A549 (cell line): ENCODE measurements around the gene SOCS7. TPM values are rescaled to one million over a fixed set of nuclear protein-coding genes. Genes with fewer than 3 reads are reported as not detected.

ENCODE experiments used
- ATAC-seq, 2 experiments: fragments of 200-7000 bp in 1 of 2; fragments of >200 bp in 1 of 2; cut with Nextera tagmentation in 1 of 2; cut with Tn5 transposase in 1 of 2; 3 replicates each; pipeline versions ENCODE4 v1.8.0 to v1.9.1; 2018 to 2020; ENCODE audit warnings: mild to moderate bottlenecking in 1 of 2, moderate library complexity in 1 of 2
- CTCF ChIA-PET: fragments of 300-600 bp; sonication (Branson Sonifier 250); formaldehyde crosslinking; extraction: SDS; loops from one replicate; lab custom pipeline; 2021; ENCODE audit warnings: antibody characterized with exemption, inconsistent platforms; lab: Yijun Ruan, JAX
- POLR2A ChIA-PET: fragments of 350-600 bp; formaldehyde crosslinking; extraction: SDS; loops from one replicate; lab custom pipeline; 2021; ENCODE audit warnings: antibody characterized with exemption, inconsistent platforms; lab: Yijun Ruan, JAX
- DNase-seq, 2 experiments: peaks; one replicate each; pipeline versions ENCODE4 v3.0.0 to v3.0.0-alpha.2; 2011 to 2016; ENCODE audit warnings: low read depth in 1 of 2, low spot score in 1 of 2
- FAIRE-seq: peaks from 2 replicates; lab custom pipeline; 2011; peaks lifted over from hg19 to GRCh38; lab: Jason Lieb, UNC
- H3K27ac ChIP-seq, 2 experiments: fragments of >200 bp; sonication (Bioruptor Twin); formaldehyde crosslinking; 3 replicates each; pipeline ENCODE4 v1.5.1; 2016 to 2017
- H3K4me1 ChIP-seq: fragments of >200 bp; sonication (Bioruptor Twin); formaldehyde crosslinking; 3 replicates; pipeline ENCODE4 v1.6.1; 2016
- H3K4me2 ChIP-seq: fragments of >200 bp; sonication (Bioruptor Twin); formaldehyde crosslinking; 3 replicates; pipeline ENCODE4 v1.6.1; 2016
- H3K4me3 ChIP-seq: fragments of >200 bp; sonication (Bioruptor Twin); formaldehyde crosslinking; 3 replicates; pipeline ENCODE4 v1.5.1; 2016
- H3K9me3 ChIP-seq: fragments of >200 bp; sonication (Bioruptor Twin); formaldehyde crosslinking; 3 replicates; pipeline ENCODE4 v1.6.1; 2016
- CHD4 ChIP-seq: fragments of 200-600 bp; sonication (generic); IDR thresholded peaks from 2 replicates; pipeline ENCODE4 v1.6.1; 2016; ENCODE audit warnings: antibody characterized with exemption, mild to moderate bottlenecking, borderline replicate concordance
- CTCF ChIP-seq: fragments of >200 bp; sonication (Bioruptor Twin); formaldehyde crosslinking; IDR thresholded peaks from 3 replicates; pipeline ENCODE4 v1.5.1; 2016
- EHMT2 ChIP-seq: fragments of 200-600 bp; sonication (generic); IDR thresholded peaks from 2 replicates; pipeline ENCODE4 v1.6.1; 2016; ENCODE audit warnings: antibody characterized with exemption, low read depth, mild to moderate bottlenecking, moderate library complexity
- FOSB ChIP-seq: fragments of 250-450 bp; sonication (Bioruptor Pico); IDR thresholded peaks from 2 replicates; pipeline ENCODE4 v1.5.0; 2020; ENCODE audit warnings: mild to moderate bottlenecking, moderate library complexity
- FOSL2 ChIP-seq, 2 experiments: fragments of 450-650 bp in 1 of 2; fragments of >200 bp in 1 of 2; sonication (Bioruptor Twin) in 1 of 2; formaldehyde crosslinking; IDR thresholded peaks; 2 replicates each; pipeline versions ENCODE4 v1.5.0 to v1.6.1; 2016 to 2020; ENCODE audit warnings: mild to moderate bottlenecking in 1 of 2, moderate library complexity in 1 of 2
- GATA3 ChIP-seq: IDR thresholded peaks from 2 replicates; pipeline ENCODE4 v1.6.1; 2012; ENCODE audit warnings: borderline replicate concordance
- HDAC2 ChIP-seq: fragments of 200-600 bp; sonication (generic); IDR thresholded peaks from 2 replicates; pipeline ENCODE4 v1.6.1; 2016
- HEYL ChIP-seq: fragments of 250-450 bp; sonication (Bioruptor Pico); IDR thresholded peaks from 2 replicates; pipeline ENCODE4 v1.8.0; 2021; ENCODE audit warnings: mild to moderate bottlenecking, moderate library complexity
- JUN ChIP-seq, 2 experiments: fragments of >200 bp; sonication (Bioruptor Twin); formaldehyde crosslinking; IDR thresholded peaks; 2 replicates in 1 of 2; 3 replicates in 1 of 2; pipeline ENCODE4 v1.6.1; 2016 to 2017
- KDM5A ChIP-seq: fragments of 200-600 bp; sonication (generic); IDR thresholded peaks from 2 replicates; pipeline ENCODE4 v1.6.1; 2016; ENCODE audit warnings: antibody characterized with exemption, mild to moderate bottlenecking
- MAX ChIP-seq: IDR thresholded peaks from 2 replicates; pipeline ENCODE4 v1.6.1; 2012
- PBX3 ChIP-seq: IDR thresholded peaks from 2 replicates; pipeline ENCODE4 v1.6.1; 2012
- RAD21 ChIP-seq, 2 experiments: fragments of >200 bp in 1 of 2; sonication (Bioruptor Twin) in 1 of 2; formaldehyde crosslinking in 1 of 2; IDR thresholded peaks in 1 of 2; conservative IDR thresholded peaks in 1 of 2; 2 replicates in 1 of 2; 3 replicates in 1 of 2; pipeline ENCODE4 v1.6.1; 2012 to 2018; ENCODE audit warnings: inconsistent platforms in 1 of 2
- REST ChIP-seq: fragments of 200-600 bp; sonication (generic); IDR thresholded peaks from 2 replicates; pipeline ENCODE4 v1.6.1; 2016; ENCODE audit warnings: antibody characterized with exemption, mild to moderate bottlenecking, moderate library complexity
- RFX5 ChIP-seq: fragments of 450-650 bp; IDR thresholded peaks from 2 replicates; pipeline ENCODE4 v1.7.1; 2014; ENCODE audit warnings: antibody characterized with exemption, mild to moderate bottlenecking, moderate library complexity
- SMC3 ChIP-seq: fragments of >200 bp; sonication (Bioruptor Twin); formaldehyde crosslinking; IDR thresholded peaks from 3 replicates; pipeline ENCODE4 v1.6.1; 2018; ENCODE audit warnings: inconsistent platforms
- SREBF2 ChIP-seq: fragments of 450-650 bp; IDR thresholded peaks from 2 replicates; pipeline ENCODE4 v1.6.1; 2014; ENCODE audit warnings: mild to moderate bottlenecking, moderate library complexity
- TFCP2L1 ChIP-seq: fragments of 250-450 bp; sonication (Bioruptor Pico); IDR thresholded peaks from 2 replicates; pipeline ENCODE4 v1.5.0; 2021; ENCODE audit warnings: mild to moderate bottlenecking
- ZC3H11A ChIP-seq: fragments of 450-650 bp; IDR thresholded peaks from 2 replicates; pipeline ENCODE4 v1.6.1; 2014; ENCODE audit warnings: antibody characterized with exemption, mild to moderate bottlenecking
- ZFP36 ChIP-seq: fragments of 450-650 bp; IDR thresholded peaks from 2 replicates; pipeline ENCODE4 v1.6.1; 2014; ENCODE audit warnings: borderline replicate concordance; ENCODE audit not compliant: partially characterized antibody
- ZSCAN20 ChIP-seq: fragments of 250-450 bp; sonication (Bioruptor Pico); IDR thresholded peaks from 2 replicates; pipeline ENCODE4 v1.8.0; 2022; ENCODE audit warnings: mild to moderate bottlenecking, moderate library complexity
- WGBS: methylation state at CpG from one replicate; pipeline ENCODE4 v1.1.6; 2017; ENCODE audit errors: missing lambda C conversion rate; 5-methylcytosine and 5-hydroxymethylcytosine counted together
- polyA plus RNA-seq, 4 experiments: library from polyadenylated mRNA; depleted of rRNA in 3 of 4; stranded (reverse); fragments of >200 nt; fragmentation: RNase III in 1 of 4; extraction: RNeasy Plus Mini Kit Qiagen cat#74134 plus additional on column Dnase treatment in 1 of 4; gene quantifications; 2 replicates in 3 of 4; 3 replicates in 1 of 4; pipeline ENCODE4 v1.2.3, GENCODE V29; 2011 to 2017

The SOCS7 gene
- polyA plus RNA-seq, 2 of the 4 experiments (the other 2 are of a cell fraction): 14.4 to 20.6 TPM

- TF ChIP-seq REST (no peak), GATA3 (no peak), FOSL2 (IDR thresholded peaks at IDR 0.05) (no peak), FOSL2 (CRISPR knock-in tag; IDR thresholded peaks at IDR 0.05) (no peak), PBX3 (no peak), EHMT2 (no peak), TFCP2L1 (CRISPR knock-in tag) (no peak), RFX5 (no peak), ZSCAN20 (CRISPR knock-in tag) (no peak)
Observed at GRCh38 chr17:38328620-38329019, 23.0 kb upstream of the SOCS7 start (continued).

- FAIRE-seq: no peak
- no peak for ATAC-seq
- Histone ChIP-seq H3K4me1 (0 out of 3 replicates have a peak, but pooled peaks cover 3% of the 10 kb centered on the region), H3K9me3 (no peaks in the 10 kb centered on the region), H3K4me3 (no peak overlapping the region), H3K27ac (no peak overlapping the region), H3K4me2 (no peak overlapping the region)
- 88% methylated on average over 7 of the region's 7 CpGs for WGBS
- TF ChIP-seq ZFP36 (no peak), SREBF2 (no peak), HDAC2 (no peak), KDM5A (no peak), MAX (no peak), CTCF (no peak), JUN (IDR thresholded peaks at IDR 0.05) (no peak), SMC3 (no peak), FOSB (CRISPR knock-in tag) (no peak), RAD21 (conservative IDR thresholded peaks at IDR 0.05 in 1 of 2, IDR thresholded peaks at IDR 0.05 in 1 of 2) (no peak), HEYL (CRISPR knock-in tag) (no peak), FOSL2 (IDR thresholded peaks at IDR 0.05) (no peak), FOSL2 (CRISPR knock-in tag; IDR thresholded peaks at IDR 0.05) (no peak), EHMT2 (no peak), CHD4 (no peak), ZC3H11A (no peak)
- DNase-seq: no peak
- ChIA-PET CTCF (interaction anchor here (1.0 to 30.7 kb wide), 4 partner anchors 14 to 338 kb away, joined by 3 to 675 read pairs (median 4); partner anchors contain the start of genes GPR179 and SOCS7), POLR2A (no interaction called here)
Observed at GRCh38 chr17:38329284-38329683, 22.4 kb upstream of the SOCS7 start.
